Activated CD8-positive, alpha-beta memory T cell treated with anti-CD3 and anti-CD28 coated beads, Interleukin-2, amount 50 U/mL, for 24 hours (primary cell): Measurements from ENCODE around the gene IPO8.
A peak's percentile ranks its signal among the peaks of the same experiment; 100 is the strongest.

ENCODE experiments used
- DNase-seq: peaks from one replicate; pipeline ENCODE4 v3.0.0-alpha.2; 2020; ENCODE audit errors: extremely low read depth

Gene IPO8

GRCh38 chr12:30695199-30696102 lies at the start of gene IPO8:
Gene IPO8, minus strand, starts transcription at chr12:30695869. Its CDS starts 222 bp downstream, at chr12:30695647.
- peak; percentile 80 for DNase-seq

DNA sequence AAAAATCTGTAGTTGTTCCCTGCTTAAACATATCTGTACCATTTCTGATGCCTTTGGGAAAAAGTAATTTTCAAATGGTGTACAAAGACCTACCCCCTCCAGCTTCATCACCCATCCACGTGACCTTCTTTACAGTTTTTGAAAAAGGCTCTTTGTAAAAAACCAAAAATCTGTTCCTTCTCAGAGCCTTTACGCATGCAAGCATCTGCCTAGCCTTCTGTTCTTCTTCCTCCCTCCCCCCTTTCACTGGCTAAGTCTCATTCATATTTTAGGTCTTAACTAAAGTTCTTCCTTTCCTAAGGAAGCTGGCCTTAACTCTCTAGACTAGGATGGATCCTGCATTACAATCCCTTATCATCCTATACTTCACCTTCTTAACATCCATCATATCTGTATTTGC lies 48.7 kb upstream of the IPO8 start:
- no peak for DNase-seq

- no peak for DNase-seq
Observed at GRCh38 chr12:30740274-30740673, 44.6 kb upstream of the IPO8 start.

GRCh38 chr12:30739020-30739419 lies 43.4 kb upstream of the IPO8 start:
- DNase-seq, result no peak

GRCh38 chr12:30732954-30733637 lies 37.4 kb upstream of the IPO8 start:
- DNase-seq, result no peak

GRCh38 chr12:30730011-30730410 lies 34.3 kb upstream of the IPO8 start:
- DNase-seq, result no peak

- no peak for DNase-seq
Observed at GRCh38 chr12:30729547-30729946, 33.9 kb upstream of the IPO8 start.

GRCh38 chr12:30726647-30727046 lies 31.0 kb upstream of the IPO8 start:
- DNase-seq, result no peak

DNA sequence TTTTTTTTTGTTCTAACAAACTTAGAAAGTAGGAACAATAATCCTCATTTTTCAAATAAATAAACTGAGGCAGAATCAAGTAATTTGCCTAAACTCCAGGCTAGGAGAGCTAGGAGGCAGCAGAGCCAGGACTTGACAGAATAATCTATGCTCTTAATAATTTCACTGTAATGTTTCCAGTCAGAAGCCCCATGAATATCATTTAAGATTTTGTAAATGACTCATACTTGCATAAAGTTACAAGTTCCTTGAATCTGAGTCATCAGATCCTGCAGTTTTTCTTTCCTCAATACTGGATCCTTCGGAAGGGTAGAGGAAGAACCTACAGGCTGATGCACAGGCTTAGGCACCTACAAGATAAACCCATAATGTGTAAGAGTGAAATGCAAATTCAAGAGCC lies 30.1 kb upstream of the IPO8 start:
- DNase-seq, result no peak

DNA sequence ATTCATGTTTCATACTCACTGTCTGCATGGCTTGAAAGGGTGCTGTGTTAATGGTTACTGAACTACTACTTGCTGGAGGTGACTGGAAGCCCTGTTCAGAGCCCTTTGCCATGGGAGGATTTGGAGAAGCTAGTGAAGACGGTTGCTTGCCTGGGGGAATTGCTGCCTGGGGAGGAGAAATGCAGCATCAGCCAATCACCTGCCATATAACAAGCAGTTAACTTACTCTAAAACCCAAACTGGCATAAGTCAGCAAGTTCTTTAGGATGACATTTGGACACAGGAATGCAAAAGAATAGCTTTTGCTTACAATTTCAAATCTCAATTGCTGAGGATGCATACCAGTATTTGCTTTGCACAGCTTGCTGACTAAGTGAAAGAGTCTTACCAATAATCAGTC lies 23.4 kb upstream of the IPO8 start:
- no peak for DNase-seq

DNA sequence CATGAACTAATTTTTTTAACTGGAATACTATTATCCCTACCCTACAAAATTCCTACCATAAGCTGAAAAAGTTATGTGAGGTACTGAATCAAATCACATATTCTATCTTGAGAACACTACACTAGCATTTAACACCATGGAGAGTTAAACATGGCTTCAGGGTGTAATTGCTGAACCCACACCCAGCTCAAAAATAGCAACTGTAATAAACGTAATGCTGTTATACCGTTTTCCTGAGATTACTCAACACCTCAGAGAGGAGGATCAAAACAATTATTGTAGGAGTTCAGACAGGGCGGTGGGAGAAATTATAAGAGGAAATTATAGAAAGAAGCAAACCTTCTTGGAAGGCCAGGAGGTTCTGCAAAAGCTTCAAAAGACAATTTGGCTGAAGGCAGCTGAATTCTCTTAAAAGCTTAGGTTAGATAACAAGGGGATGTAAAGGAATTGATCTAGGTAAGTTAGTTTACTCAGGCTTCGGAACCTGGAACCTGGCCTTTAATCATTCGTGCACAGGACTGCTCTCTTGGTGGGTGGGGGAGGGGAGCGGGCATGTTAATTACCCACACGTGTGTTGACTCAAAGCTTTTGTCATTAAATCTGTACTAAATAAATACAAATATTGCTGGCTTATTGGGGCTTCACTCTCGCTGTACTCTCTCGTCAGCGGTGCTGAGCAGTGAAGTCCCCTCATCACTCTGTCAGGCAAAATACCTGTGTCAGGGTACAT lies 12.1 kb upstream of the IPO8 start:
- no peak for DNase-seq

DNA sequence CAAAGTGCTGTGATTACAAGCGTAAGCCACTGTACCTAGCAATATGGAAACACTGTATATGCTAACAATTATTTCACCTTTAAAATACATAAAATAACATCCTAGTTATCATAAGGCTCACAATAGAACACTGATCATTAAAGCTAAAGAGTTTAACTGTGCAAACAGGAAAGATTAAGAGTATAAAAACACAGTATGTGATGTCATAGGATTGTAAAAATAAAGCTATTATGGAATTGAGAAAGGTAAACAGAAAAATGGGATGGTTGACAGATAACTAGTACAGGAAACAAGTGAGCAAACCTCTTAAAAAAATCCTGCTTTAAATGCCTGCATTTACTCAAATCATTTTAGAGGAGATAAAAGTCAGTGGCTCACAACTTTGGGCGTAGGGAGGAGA lies 10.8 kb upstream of the IPO8 start:
- no peak for DNase-seq

- no peak for DNase-seq
Observed at GRCh38 chr12:30701056-30701455, 5.4 kb upstream of the IPO8 start.

GRCh38 chr12:30700216-30700900 lies 4.7 kb upstream of the IPO8 start:
- no peak for DNase-seq

- DNase-seq, result no peak
Observed at GRCh38 chr12:30698346-30698745, 2.7 kb upstream of the IPO8 start.

GRCh38 chr12:30696943-30697342 lies 1.3 kb upstream of the IPO8 start:
- no peak for DNase-seq

DNA sequence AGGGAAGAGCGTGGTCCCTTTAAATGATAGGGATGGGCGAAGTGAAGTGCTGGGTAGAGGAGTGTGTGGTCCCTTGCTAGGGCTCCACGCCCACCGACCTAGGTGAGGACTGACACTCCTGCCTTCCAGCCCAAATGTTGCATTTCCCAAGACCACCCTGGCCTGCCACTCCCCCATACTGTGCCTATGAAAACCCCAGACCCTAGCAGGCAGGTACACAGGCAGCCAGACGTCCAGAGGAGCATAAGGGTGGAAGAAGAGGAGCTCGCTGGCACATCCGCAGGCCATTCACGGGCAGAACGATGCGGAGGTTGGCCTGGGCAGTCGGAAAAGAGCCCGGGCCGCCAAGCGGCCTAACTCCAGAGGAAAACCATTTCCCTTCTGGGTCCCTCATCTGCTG lies 817 bp upstream of the IPO8 start:
- DNase-seq, result no peak

- no peak for DNase-seq
Observed at GRCh38 chr12:30696103-30696408, 387 bp upstream of the IPO8 start.

GRCh38 chr12:30694412-30695198 lies 1.1 kb downstream of the IPO8 start:
- no peak for DNase-seq

GRCh38 chr12:30692470-30692869 lies 3.2 kb downstream of the IPO8 start:
- no peak for DNase-seq

- DNase-seq, result no peak
Observed at GRCh38 chr12:30691122-30691879, 4.4 kb downstream of the IPO8 start.
